Naive thymus-derived CD4-positive, alpha-beta T cell (primary cell): ENCODE results near the gene TAGLN3. TPM values are rescaled to one million over a fixed set of nuclear protein-coding genes. Genes with fewer than 3 reads are reported as not detected.

ENCODE experiments used
- ATAC-seq: fragments of 150-1000 bp; cut with Tn5 transposase; 2 replicates; pipeline ENCODE4 v1.10.0; 2021; ENCODE audit warnings: mild to moderate bottlenecking, moderate library complexity
- CTCF ChIA-PET: fragments of 350-600 bp; sonication (Branson Sonifier 250); formaldehyde crosslinking; loops from one replicate; lab custom pipeline; 2021; ENCODE audit warnings: antibody characterized with exemption; lab: Charles Lee
- POLR2A ChIA-PET: fragments of 350-600 bp; sonication (Branson Sonifier 250); formaldehyde crosslinking; loops from one replicate; lab custom pipeline; 2021; ENCODE audit warnings: antibody characterized with exemption, inconsistent platforms; lab: Charles Lee
- DNase-seq, 9 donors: peaks; one replicate each; pipeline versions ENCODE4 v3.0.0 to v3.0.0-alpha.2; 2020 to 2022; ENCODE audit warnings: mixed read lengths in 1 of 9
- H3K27ac ChIP-seq: one replicate; pipeline ENCODE4 v1.7.0; 2013; ENCODE audit warnings: mild to moderate bottlenecking, low read depth, low read length, moderate library complexity
- H3K27me3 ChIP-seq, 2 donors: one replicate each; pipeline ENCODE4 v1.7.0; 2013; ENCODE audit warnings: low read length in 2 of 2, mild to moderate bottlenecking in 2 of 2, moderate library complexity in 2 of 2; ENCODE audit not compliant: control insufficient read depth in 2 of 2, insufficient read depth in 2 of 2
- H3K36me3 ChIP-seq, 3 experiments: 1 replicate in 2 of 3; 2 replicates in 1 of 3; pipeline ENCODE4 v1.7.0; 2013; ENCODE audit warnings: low read length in 3 of 3, mild to moderate bottlenecking in 3 of 3, moderate library complexity in 1 of 3; ENCODE audit not compliant: insufficient read depth in 3 of 3, control insufficient read depth in 2 of 3
- H3K4me1 ChIP-seq, 2 donors: one replicate each; pipeline ENCODE4 v1.7.0; 2013; ENCODE audit warnings: low read length in 2 of 2, mild to moderate bottlenecking in 2 of 2, moderate library complexity in 1 of 2; ENCODE audit not compliant: control insufficient read depth in 2 of 2, insufficient read depth in 2 of 2
- H3K4me3 ChIP-seq: 2 replicates; pipeline ENCODE4 v1.7.0; 2013; ENCODE audit warnings: mild to moderate bottlenecking, low read length
- H3K9me3 ChIP-seq, 3 experiments: 1 replicate in 2 of 3; 2 replicates in 1 of 3; pipeline ENCODE4 v1.7.0; 2013; ENCODE audit warnings: low read length in 3 of 3; ENCODE audit not compliant: control insufficient read depth in 2 of 3
- H3K27ac Mint-ChIP-seq, 9 donors: one replicate each; pipeline ENCODE4 v1.8.0; 2020 to 2022; ENCODE audit warnings: mixed read lengths in 9 of 9, mild to moderate bottlenecking in 8 of 9, moderate library complexity in 5 of 9, inconsistent platforms in 2 of 9
- H3K27me3 Mint-ChIP-seq, 5 donors: one replicate each; pipeline ENCODE4 v1.8.0; 2021 to 2022; ENCODE audit warnings: mixed read lengths in 5 of 5, mild to moderate bottlenecking in 1 of 5
- H3K36me3 Mint-ChIP-seq, 5 donors: one replicate each; pipeline ENCODE4 v1.8.0; 2020 to 2022; ENCODE audit warnings: mixed read lengths in 5 of 5, mild to moderate bottlenecking in 3 of 5, inconsistent platforms in 1 of 5
- H3K4me1 Mint-ChIP-seq, 7 donors: one replicate each; pipeline ENCODE4 v1.8.0; 2020 to 2022; ENCODE audit warnings: mixed read lengths in 7 of 7, mild to moderate bottlenecking in 3 of 7, inconsistent platforms in 1 of 7
- H3K4me3 Mint-ChIP-seq, 10 donors: one replicate each; pipeline ENCODE4 v1.8.0; 2020 to 2022; ENCODE audit warnings: mild to moderate bottlenecking in 10 of 10, mixed read lengths in 10 of 10, moderate library complexity in 6 of 10, inconsistent platforms in 2 of 10
- H3K9me3 Mint-ChIP-seq, 11 donors: one replicate each; pipeline ENCODE4 v1.8.0; 2020 to 2022; ENCODE audit warnings: mixed read lengths in 11 of 11, mild to moderate bottlenecking in 4 of 11, inconsistent platforms in 1 of 11, moderate library complexity in 1 of 11
- intact Hi-C, 2 donors: fragments of 100-400 bp; cut with micrococcal nuclease; formaldehyde crosslinking; loops; one replicate each; pipeline ENCODE4 v1.15.1; 2023
- polyA plus RNA-seq, 2 donors: library from polyadenylated mRNA; unstranded; fragments of 300-500 nt; fragmentation: Illumina TruSeq; gene quantifications; one replicate each; pipeline ENCODE4 v1.2.3, GENCODE V29; 2021
- total RNA-seq, 6 experiments: library from RNA in 5 of 6; stranded (reverse) in 5 of 6; gene quantifications; 1 replicate in 5 of 6; 2 replicates in 1 of 6; pipeline ENCODE4 v1.2.3 and lab custom pipeline; 2021 to 2026

TAGLN3 gene
- total and polyA plus RNA-seq, 7 experiments from 2014 or later, result 0.51 TPM; not detected in 6

DNA sequence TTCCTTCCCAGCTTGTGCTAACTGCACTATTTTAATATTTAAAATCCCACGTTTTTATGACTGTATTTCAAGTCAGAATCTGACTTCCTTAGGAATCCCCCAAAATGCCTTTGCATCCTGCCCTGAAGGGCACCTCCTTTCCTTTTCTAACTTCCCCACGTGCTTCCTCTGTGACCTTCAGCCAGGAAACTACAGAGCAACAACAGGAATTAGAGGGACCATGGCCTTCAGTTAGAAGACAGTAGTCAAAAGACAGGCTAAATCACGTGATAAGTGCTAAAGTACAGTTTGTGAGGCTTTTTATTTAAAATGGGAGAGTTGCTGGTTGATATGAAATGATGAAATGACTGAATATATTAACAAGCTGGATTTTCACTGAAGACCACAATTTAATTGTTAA lies 31.7 kb upstream of the TAGLN3 start:
- Mint-ChIP-seq H3K4me1 (peaks cover 3 to 13% (median 5%) of the 10 kb centered on the region in 7 donors), H3K9me3 (no peaks in the 10 kb centered on the region), H3K4me3 (no peak overlapping the region), H3K27ac (no peak overlapping the region), H3K36me3 (no peaks in the 10 kb centered on the region), H3K27me3 (no peaks in the 10 kb centered on the region)
- no peak for DNase-seq
- Histone ChIP-seq H3K27me3 (no peaks in the 10 kb centered on the region), H3K36me3 (no peaks in the 10 kb centered on the region), H3K27ac (no peak overlapping the region), H3K9me3 (no peaks in the 10 kb centered on the region), H3K4me3 (no peak overlapping the region), H3K4me1 (peaks cover 0 to 4% of the 10 kb centered on the region in 2 donors)
- intact Hi-C loops, result loop anchor here (1.0 to 2.0 kb wide), 8 partner anchors 11 to 1652 kb away; no protein-coding TSS in a partner anchor
- ChIA-PET POLR2A (interaction anchor here (1.8 kb wide), 1 partner anchor 298 kb away, joined by 6 read pairs; no protein-coding TSS in a partner anchor), CTCF (interaction anchor here (0.6 to 9.0 kb wide), 14 partner anchors 9 to 388 kb away, joined by 3 to 111 read pairs (median 4); partner anchors contain the start of gene ABHD10)
- ATAC-seq, result no peak

DNA sequence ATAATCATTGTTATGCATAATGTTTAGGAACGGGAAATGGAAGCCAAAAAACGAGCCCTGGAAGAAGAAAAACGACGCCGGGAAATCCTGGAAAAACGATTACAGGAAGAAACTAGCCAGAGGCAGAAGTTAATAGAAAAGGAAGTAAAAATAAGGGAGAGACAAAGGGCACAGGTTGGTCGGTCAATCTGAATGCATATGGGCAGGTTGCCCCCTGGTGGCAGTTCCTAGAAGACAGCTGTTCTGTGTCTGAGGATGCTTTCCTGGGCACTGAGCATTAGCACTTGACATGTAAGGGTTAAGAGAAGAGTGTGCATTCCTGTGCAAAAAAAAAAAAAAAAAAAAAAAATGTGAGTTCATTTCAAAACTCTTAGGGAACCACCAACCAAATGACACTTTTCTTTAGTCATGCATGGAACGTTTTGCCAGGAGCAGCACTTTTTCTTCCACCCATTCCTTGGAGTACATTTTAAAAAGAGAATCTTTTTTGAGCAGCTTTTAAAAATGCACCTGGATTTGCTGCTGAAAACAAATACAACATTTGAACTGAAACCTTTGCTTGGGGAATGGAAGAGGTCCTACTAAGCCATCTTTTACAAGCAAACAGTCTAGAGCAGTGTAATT lies 31.0 kb upstream of the TAGLN3 start:
- peak; percentile 96 for ATAC-seq
- H3K36me3 Mint-ChIP-seq, result no peaks in the 10 kb centered on the region

DNA sequence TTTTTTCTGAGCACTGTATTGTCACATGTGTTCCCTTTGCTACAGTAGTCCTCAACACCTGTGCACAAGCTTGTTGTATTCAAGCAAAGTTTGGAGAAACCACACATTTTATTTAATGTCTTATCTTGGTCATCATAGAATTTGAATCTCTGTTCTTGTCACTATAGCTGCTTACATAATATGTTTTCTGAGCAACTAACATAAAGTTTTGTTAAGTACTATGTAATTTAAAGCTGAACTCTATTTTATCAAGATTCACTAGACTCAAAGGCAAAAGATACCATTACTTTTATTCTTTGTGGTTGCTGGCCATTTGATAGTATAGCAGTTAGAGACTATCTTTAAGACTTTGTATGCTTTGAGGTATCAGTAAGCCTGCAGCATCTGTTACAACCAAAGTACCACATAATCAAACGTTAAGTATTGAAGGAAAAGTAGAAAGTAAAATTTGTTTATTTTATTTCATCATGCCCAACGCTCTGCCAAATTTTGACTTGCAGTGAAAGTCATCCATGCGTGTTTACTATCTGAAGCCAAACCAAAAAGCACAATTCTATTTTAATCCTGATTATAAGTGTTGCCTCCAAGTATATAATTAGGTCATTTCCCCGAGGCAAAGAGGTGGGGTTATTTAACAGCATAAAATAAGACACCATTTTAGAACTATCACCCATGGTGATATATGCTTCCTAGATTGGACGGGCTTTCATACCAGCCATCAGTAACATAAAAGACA lies 30.2 kb upstream of the TAGLN3 start:
- Mint-ChIP-seq H3K9me3 (no peaks in the 10 kb centered on the region), H3K27ac (no peak overlapping the region), H3K4me1 (peaks cover 3 to 10% (median 5%) of the 10 kb centered on the region in 7 donors), H3K4me3 (no peak overlapping the region), H3K36me3 (no peaks in the 10 kb centered on the region), H3K27me3 (no peaks in the 10 kb centered on the region)
- Histone ChIP-seq H3K9me3 (no peaks in the 10 kb centered on the region), H3K27ac (no peak overlapping the region), H3K4me1 (peaks cover 0 to 4% of the 10 kb centered on the region in 2 donors), H3K4me3 (no peak overlapping the region), H3K36me3 (no peaks in the 10 kb centered on the region), H3K27me3 (no peaks in the 10 kb centered on the region)
- DNase-seq (no peak), ATAC-seq (no peak)
- intact Hi-C loops, result no loop called here
- POLR2A ChIA-PET, result interaction anchor here (0.6 to 1.8 kb wide), 2 partner anchors 295 to 299 kb away, joined by 3 to 6 read pairs; no protein-coding TSS in a partner anchor
- CTCF ChIA-PET, result interaction anchor here (0.8 to 9.0 kb wide), 14 partner anchors 10 to 434 kb away, joined by 3 to 111 read pairs (median 4); partner anchors contain the start of gene ABHD10

More for the DNA sequence above, 31.0 kb upstream of the TAGLN3 start:
- ChIA-PET POLR2A (interaction anchor here (0.6 to 1.8 kb wide), 2 partner anchors 295 to 298 kb away, joined by 3 to 6 read pairs; no protein-coding TSS in a partner anchor), CTCF (interaction anchor here (0.7 to 9.0 kb wide), 18 partner anchors 10 to 433 kb away, joined by 3 to 111 read pairs (median 3); partner anchors contain the start of gene ABHD10)
- H3K36me3 ChIP-seq, result no peaks in the 10 kb centered on the region
- H3K27me3 ChIP-seq, result no peaks in the 10 kb centered on the region
- Mint-ChIP-seq H3K9me3 (no peaks in the 10 kb centered on the region), H3K4me3 (peak overlapping the region in 2 of 10 donors; percentile 12 to 44), H3K4me1 (peaks cover 3 to 13% (median 5%) of the 10 kb centered on the region in 7 donors), H3K27me3 (no peaks in the 10 kb centered on the region), H3K27ac (peak overlapping the region in 1 of 9 donors; percentile 71)
- H3K27ac ChIP-seq, result no peak overlapping the region
- no peak overlapping the region for H3K4me3 ChIP-seq
- H3K4me1 ChIP-seq, result peaks cover 0 to 4% of the 10 kb centered on the region in 2 donors
- peak; percentile 44 to 72 (median 64) for DNase-seq
- intact Hi-C loops, result loop anchor here (1.0 to 2.0 kb wide), 8 partner anchors 11 to 1653 kb away; no protein-coding TSS in a partner anchor
- no peaks in the 10 kb centered on the region for H3K9me3 ChIP-seq

DNA sequence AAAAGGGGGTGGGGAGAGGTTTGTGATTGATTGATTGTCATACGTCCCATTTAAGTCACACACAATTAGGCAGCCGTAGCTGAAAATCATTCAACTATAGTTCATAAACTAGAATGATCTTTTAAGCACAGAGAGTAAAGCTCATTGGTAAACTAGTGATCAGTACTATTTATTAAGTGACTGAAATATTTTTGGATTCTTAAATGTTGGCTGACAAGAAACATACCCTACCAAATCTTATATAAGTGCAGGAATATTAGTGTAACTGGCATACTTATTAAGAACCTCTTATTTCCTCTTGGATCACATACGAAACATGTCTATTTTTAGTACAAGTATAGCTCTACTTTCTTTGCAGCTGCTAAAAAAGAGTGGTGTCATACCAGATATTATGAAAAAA lies 28.3 kb upstream of the TAGLN3 start:
- H3K4me1 Mint-ChIP-seq, result peaks cover 3 to 10% (median 5%) of the 10 kb centered on the region in 7 donors
- no peak overlapping the region for H3K4me3 Mint-ChIP-seq
- H3K4me1 ChIP-seq, result peaks cover 0 to 4% of the 10 kb centered on the region in 2 donors
- no peak for DNase-seq
- no peak overlapping the region for H3K27ac Mint-ChIP-seq
- no peaks in the 10 kb centered on the region for H3K27me3 ChIP-seq
- peaks cover 0 to 6% (median 0%) of the 10 kb centered on the region in 5 donors for H3K27me3 Mint-ChIP-seq
- no peaks in the 10 kb centered on the region for H3K36me3 ChIP-seq
- no peaks in the 10 kb centered on the region for H3K9me3 ChIP-seq
- H3K36me3 Mint-ChIP-seq, result no peaks in the 10 kb centered on the region
- no peak overlapping the region for H3K27ac ChIP-seq
- H3K4me3 ChIP-seq, result no peak overlapping the region
- H3K9me3 Mint-ChIP-seq, result no peaks in the 10 kb centered on the region
- ChIA-PET CTCF (interaction anchor here (1.5 to 9.0 kb wide), 3 partner anchors 43 to 301 kb away, joined by 6 to 111 read pairs (median 102); no protein-coding TSS in a partner anchor), POLR2A (interaction anchor here (0.7 to 2.0 kb wide), 2 partner anchors 9 to 251 kb away, joined by 3 to 7 read pairs; partner anchors contain the start of gene ABHD10)
- intact Hi-C loops, result loop anchor here in 1 of 2 donors (10.0 kb wide), 1 partner anchor 334 kb away; no protein-coding TSS in a partner anchor
- no peak for ATAC-seq

- Mint-ChIP-seq H3K9me3 (no peaks in the 10 kb centered on the region), H3K27ac (no peak overlapping the region), H3K4me1 (peaks cover 3 to 10% (median 5%) of the 10 kb centered on the region in 7 donors), H3K36me3 (no peaks in the 10 kb centered on the region), H3K27me3 (peaks cover 0 to 17% (median 0%) of the 10 kb centered on the region in 5 donors), H3K4me3 (no peak overlapping the region)
- H3K9me3 ChIP-seq, result no peaks in the 10 kb centered on the region
- H3K36me3 ChIP-seq, result no peaks in the 10 kb centered on the region
- H3K27me3 ChIP-seq, result no peaks in the 10 kb centered on the region
- ATAC-seq, result no peak
- no peak for DNase-seq
- CTCF ChIA-PET, result interaction anchor here (7.6 to 9.0 kb wide), 2 partner anchors 255 to 302 kb away, joined by 102 to 111 read pairs; no protein-coding TSS in a partner anchor
- no peak overlapping the region for H3K4me3 ChIP-seq
- no peak overlapping the region for H3K27ac ChIP-seq
- H3K4me1 ChIP-seq, result peaks cover 0 to 4% of the 10 kb centered on the region in 2 donors
- intact Hi-C loops, result loop anchor here in 1 of 2 donors (10.0 kb wide), 1 partner anchor 333 kb away; no protein-coding TSS in a partner anchor
- POLR2A ChIA-PET, result no interaction called here
These were observed 27.1 kb upstream of the TAGLN3 start for GRCh38 chr3:111971533-111972130.

DNA sequence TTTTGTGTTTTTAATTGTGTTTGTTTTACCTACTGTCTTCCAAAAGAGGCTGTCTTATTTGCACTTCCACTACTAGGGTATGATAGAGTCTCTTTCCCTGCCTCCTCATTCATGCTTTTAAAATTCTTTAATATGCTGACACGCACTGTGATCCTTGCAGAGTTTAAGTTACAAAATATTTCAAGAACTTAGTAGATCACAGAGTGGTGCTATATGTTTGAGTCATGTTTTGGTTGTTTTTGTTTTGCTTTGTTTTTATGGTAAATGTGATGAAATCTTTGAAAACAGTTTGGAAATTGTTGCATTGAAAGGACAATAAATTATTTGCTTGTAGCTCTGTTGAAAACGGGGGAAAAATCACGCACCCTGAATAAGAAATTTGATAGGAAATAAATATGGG lies 25.8 kb upstream of the TAGLN3 start:
- Mint-ChIP-seq H3K4me3 (no peak overlapping the region), H3K36me3 (no peaks in the 10 kb centered on the region), H3K9me3 (no peaks in the 10 kb centered on the region), H3K27me3 (peaks cover 0 to 20% (median 0%) of the 10 kb centered on the region in 5 donors), H3K27ac (no peak overlapping the region), H3K4me1 (peaks cover 0 to 4% (median 0%) of the 10 kb centered on the region in 7 donors)
- Histone ChIP-seq H3K27me3 (no peaks in the 10 kb centered on the region), H3K4me1 (no peaks in the 10 kb centered on the region), H3K4me3 (no peak overlapping the region), H3K27ac (no peak overlapping the region), H3K36me3 (no peaks in the 10 kb centered on the region), H3K9me3 (no peaks in the 10 kb centered on the region)
- intact Hi-C loops, result loop anchor here in 1 of 2 donors (10.0 kb wide), 1 partner anchor 332 kb away; no protein-coding TSS in a partner anchor
- DNase-seq (no peak), ATAC-seq (no peak)
- ChIA-PET POLR2A (interaction anchor here (0.6 kb wide), 2 partner anchors 11 to 58 kb away, joined by 4 to 5 read pairs; no protein-coding TSS in a partner anchor), CTCF (interaction anchor here (1.0 to 9.0 kb wide), 2 partner anchors 256 to 303 kb away, joined by 3 to 102 read pairs; no protein-coding TSS in a partner anchor)
